ENCODE data around the gene SMO.

SMO gene

DNA sequence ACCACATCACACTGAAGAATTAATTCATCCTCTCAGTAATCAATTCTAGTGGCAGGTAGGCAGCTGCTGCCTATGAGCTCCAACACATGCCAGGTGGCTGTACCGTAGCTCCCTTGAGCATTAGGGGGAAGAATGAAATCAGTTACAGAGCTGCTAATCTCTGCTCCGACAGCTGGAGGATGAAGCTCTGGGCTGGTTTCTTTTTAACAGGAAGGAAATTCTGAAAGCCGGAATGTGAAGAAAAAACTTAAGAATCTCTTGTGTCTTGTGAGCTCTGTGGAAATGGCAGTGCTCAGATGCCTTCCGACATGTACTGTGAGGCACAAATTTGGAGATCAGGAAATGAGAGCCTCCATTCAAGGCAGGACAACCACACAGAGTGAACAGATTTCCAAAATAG is 33.6 kb downstream of the SMO start:
- Histone ChIP-seq H3K4me3 (IDR thresholded peaks at IDR 0.05; ENCODE audit: insufficient read depth, low read depth, low read length) (no peak overlapping the region), H3K27me3 (ENCODE audit: insufficient read depth, low read depth) (no peaks in the 10 kb centered on the region), H3K27ac (no peak overlapping the region), H2AFZ (ENCODE audit: low read depth) (no peak overlapping the region), H3K4me1 (ENCODE audit: low read depth, poor library complexity, severe bottlenecking) (peaks cover 26% of the 10 kb centered on the region), H3K9ac (no peak overlapping the region), H3K4me2 (no peak overlapping the region), H3K36me3 (ENCODE audit: insufficient read depth) (no peaks in the 10 kb centered on the region), H4K20me1 (ENCODE audit: insufficient read depth) (no peaks in the 10 kb centered on the region), H3K79me2 (ENCODE audit: insufficient read depth, low read depth) (peaks cover 19% of the 10 kb centered on the region)
- TF ChIP-seq, protein P1, sequence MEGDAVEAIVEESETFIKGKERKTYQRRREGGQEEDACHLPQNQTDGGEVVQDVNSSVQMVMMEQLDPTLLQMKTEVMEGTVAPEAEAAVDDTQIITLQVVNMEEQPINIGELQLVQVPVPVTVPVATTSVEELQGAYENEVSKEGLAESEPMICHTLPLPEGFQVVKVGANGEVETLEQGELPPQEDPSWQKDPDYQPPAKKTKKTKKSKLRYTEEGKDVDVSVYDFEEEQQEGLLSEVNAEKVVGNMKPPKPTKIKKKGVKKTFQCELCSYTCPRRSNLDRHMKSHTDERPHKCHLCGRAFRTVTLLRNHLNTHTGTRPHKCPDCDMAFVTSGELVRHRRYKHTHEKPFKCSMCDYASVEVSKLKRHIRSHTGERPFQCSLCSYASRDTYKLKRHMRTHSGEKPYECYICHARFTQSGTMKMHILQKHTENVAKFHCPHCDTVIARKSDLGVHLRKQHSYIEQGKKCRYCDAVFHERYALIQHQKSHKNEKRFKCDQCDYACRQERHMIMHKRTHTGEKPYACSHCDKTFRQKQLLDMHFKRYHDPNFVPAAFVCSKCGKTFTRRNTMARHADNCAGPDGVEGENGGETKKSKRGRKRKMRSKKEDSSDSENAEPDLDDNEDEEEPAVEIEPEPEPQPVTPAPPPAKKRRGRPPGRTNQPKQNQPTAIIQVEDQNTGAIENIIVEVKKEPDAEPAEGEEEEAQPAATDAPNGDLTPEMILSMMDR (conservative IDR thresholded peaks at IDR 0.05; ENCODE audit: low read depth, low read length): no peak

DNA sequence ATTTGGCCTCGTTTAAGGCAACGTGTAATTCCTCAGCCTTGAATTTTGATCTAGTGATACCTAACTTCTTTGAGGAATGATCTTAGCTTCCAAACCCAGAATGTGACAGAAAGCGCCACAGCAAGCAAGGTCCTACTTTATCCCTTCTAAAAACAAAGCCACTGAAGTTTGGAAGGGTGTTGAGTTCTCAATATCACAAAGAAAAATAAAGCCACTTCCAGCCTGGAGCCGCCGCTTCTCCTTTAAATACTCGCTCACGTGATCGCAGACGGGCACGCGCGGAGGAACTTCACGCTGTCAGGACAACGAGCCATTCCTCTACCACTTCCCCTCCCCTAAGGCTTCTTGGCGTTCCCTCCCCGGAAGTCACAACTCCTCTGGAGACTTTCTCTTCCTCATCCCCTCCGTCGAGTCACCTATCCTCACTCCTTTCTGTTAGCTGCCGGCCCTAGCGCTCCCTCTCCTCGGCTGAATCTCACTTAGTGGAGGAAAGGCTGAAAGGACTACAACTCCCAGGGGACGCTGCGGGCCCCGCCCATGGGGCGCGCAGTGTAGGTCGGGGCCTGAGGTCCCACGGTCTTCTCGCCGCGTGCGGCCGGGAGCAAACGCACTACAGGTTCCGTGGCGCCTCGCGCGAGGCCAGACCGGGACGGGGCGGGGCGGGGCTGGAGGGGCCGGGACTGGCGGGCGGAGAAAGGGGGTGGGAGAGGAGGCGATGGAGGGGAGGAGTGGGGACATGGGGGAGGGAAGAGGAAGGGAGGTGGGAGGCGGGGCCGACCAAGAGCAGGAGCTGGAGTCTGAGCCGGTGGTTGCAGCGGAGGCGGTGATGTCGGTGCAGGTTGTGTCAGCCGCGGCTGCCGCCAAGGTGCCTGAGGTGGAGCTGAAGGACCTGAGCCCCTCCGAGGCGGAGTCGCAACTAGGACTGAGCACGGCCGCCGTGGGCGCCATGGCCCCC is 36.1 kb downstream of the SMO start, which contains the start of gene AHCYL2:
TSS of gene AHCYL2 (plus strand) at position 780 of the 955 bp plus-strand sequence.
- Histone ChIP-seq H3K36me3 (ENCODE audit: insufficient read depth) (no peaks in the 10 kb centered on the region), H3K4me3 (IDR thresholded peaks at IDR 0.05; ENCODE audit: insufficient read depth, low read depth, low read length) (peak within 1 kb of the TSS; percentile 70), H3K9ac (peak within 1 kb of the TSS; percentile 46), H4K20me1 (ENCODE audit: insufficient read depth) (no peaks in the 10 kb centered on the region), H3K79me2 (ENCODE audit: insufficient read depth, low read depth) (peaks cover 44% of the 10 kb centered on the region), H3K4me2 (peak within 1 kb of the TSS; percentile 93), H3K4me1 (ENCODE audit: low read depth, poor library complexity, severe bottlenecking) (peaks cover 39% of the 10 kb centered on the region), H2AFZ (ENCODE audit: low read depth) (peak within 1 kb of the TSS; percentile 67), H3K27ac (peak within 1 kb of the TSS; percentile 64), H3K27me3 (ENCODE audit: insufficient read depth, low read depth) (no peaks in the 10 kb centered on the region)
- TF ChIP-seq, protein P1 (conservative IDR thresholded peaks at IDR 0.05; ENCODE audit: low read depth, low read length): no peak

DNA sequence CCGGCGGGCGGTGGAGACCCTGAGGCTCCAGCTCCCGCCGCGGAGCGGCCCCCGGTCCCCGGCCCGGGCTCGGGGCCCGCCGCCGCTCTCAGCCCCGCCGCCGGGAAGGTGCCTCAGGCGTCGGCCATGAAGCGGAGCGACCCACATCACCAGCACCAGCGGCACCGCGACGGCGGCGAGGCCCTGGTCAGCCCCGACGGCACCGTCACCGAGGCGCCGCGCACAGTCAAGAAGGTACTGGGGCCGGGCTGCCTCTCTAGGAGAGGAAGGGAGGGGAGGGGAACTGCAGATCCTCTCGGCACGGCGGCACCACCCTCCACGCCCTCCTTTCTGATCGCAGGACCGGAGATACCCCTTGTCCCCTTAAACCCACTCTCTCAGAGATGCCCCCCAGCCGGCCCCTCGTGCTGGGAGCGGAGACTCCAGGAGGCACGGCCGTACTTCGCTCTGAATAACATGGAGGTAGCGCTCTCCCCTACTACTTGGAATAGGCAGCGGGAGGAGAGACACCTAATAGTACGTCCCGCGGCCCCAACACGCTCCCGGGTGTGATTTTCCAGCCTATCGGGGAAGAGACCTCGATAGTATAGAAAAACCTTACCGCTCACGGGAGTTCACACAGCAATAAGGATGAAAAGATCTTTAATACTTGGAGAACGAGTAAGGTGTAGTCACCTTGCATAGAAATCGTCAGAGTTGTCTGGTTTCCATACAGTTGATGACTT is 36.9 kb downstream of the SMO start:
- TF ChIP-seq, protein P1 (conservative IDR thresholded peaks at IDR 0.05; ENCODE audit: low read depth, low read length): no peak
- Histone ChIP-seq H3K27me3 (ENCODE audit: insufficient read depth, low read depth) (no peaks in the 10 kb centered on the region), H3K4me1 (ENCODE audit: low read depth, poor library complexity, severe bottlenecking) (peaks cover 41% of the 10 kb centered on the region), H2AFZ (ENCODE audit: low read depth) (peak overlapping the region; percentile 67), H3K9ac (peak overlapping the region; percentile 46), H3K36me3 (ENCODE audit: insufficient read depth) (no peaks in the 10 kb centered on the region), H3K79me2 (ENCODE audit: insufficient read depth, low read depth) (peaks cover 50% of the 10 kb centered on the region), H4K20me1 (ENCODE audit: insufficient read depth) (no peaks in the 10 kb centered on the region), H3K4me2 (peak overlapping the region; percentile 93), H3K4me3 (IDR thresholded peaks at IDR 0.05; ENCODE audit: insufficient read depth, low read depth, low read length) (peak overlapping the region; percentile 70), H3K27ac (peak overlapping the region; percentile 43)

DNA sequence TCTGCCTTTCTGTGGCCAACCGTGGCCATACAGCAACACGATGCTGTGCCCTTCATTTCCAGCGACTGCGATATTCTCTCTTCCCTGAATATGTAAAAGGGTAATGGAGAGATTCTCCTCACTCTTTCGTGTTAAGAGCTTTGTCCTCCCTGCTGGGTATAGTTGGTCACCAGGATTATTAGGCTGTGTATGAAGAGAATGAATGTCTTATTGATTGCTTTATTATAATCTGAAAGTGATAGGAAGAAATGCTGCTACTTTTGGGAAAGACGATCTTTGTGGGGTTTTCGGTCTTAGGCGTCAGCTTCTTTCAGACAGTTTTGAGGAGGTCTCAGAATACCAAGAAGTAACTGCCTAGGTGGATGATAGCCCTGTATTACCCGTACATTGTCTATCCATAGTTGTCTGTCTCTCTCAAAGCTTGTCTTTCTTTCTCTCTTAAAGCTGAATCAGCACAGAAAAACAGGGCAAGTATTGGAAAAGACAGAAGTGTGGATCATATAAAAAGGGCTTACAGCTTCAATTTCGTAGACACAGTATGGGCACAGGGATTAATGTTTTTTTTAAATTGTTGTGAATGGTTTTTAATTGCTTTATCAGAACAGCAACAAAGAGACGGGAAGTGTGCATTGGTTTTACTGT is 37.6 kb downstream of the SMO start:
- TF ChIP-seq, protein P1 (conservative IDR thresholded peaks at IDR 0.05; ENCODE audit: low read depth, low read length): no peak; the same call in 1 of the 2 replicates
- H3K27ac ChIP-seq: peak overlapping the region; percentile 43
- H3K36me3 ChIP-seq (ENCODE audit: insufficient read depth): no peaks in the 10 kb centered on the region
- H3K9ac ChIP-seq: peak overlapping the region; percentile 46; the same call in 1 of the 2 replicates
- peaks cover 41% of the 10 kb centered on the region for H3K4me1 ChIP-seq (ENCODE audit: low read depth, poor library complexity, severe bottlenecking)
- no peaks in the 10 kb centered on the region for H4K20me1 ChIP-seq (ENCODE audit: insufficient read depth)
- peaks cover 56% of the 10 kb centered on the region for H3K79me2 ChIP-seq (ENCODE audit: insufficient read depth, low read depth)
- H3K4me3 ChIP-seq (IDR thresholded peaks at IDR 0.05; ENCODE audit: insufficient read depth, low read depth, low read length): peak overlapping the region; percentile 70
- H2AFZ ChIP-seq (ENCODE audit: low read depth): peak overlapping the region; percentile 67
- H3K4me2 ChIP-seq: peak overlapping the region; percentile 93
- H3K27me3 ChIP-seq (ENCODE audit: insufficient read depth, low read depth): no peaks in the 10 kb centered on the region

Data from KMS-11 (cell line).